NAMALWA (cell line): ENCODE data around the gene WDFY3.

ENCODE experiments used
- DNase-seq: peaks from one replicate; pipeline ENCODE4 v3.0.0-alpha.2; 2015; ENCODE audit warnings: low spot score

WDFY3 gene

GRCh38 chr4:84966382-84967242 is at the start of gene WDFY3:
Gene WDFY3 (minus strand): TSS chr4:84966690. CDS start chr4:84860591, 106,099 bp downstream.
- DNase-seq: no peak

GRCh38 chr4:85005865-85006377 is 39.4 kb upstream of the WDFY3 start:
- DNase-seq: no peak

- no peak for DNase-seq
Observed at GRCh38 chr4:85000343-85000742, 33.9 kb upstream of the WDFY3 start.

GRCh38 chr4:84995386-84995785 is 28.9 kb upstream of the WDFY3 start:
- DNase-seq: no peak

- DNase-seq: peak; percentile 7
Observed at GRCh38 chr4:84994280-84994679, 27.8 kb upstream of the WDFY3 start.

- no peak for DNase-seq
Observed at GRCh38 chr4:84985952-84986351, 19.5 kb upstream of the WDFY3 start.

- DNase-seq: no peak
Observed at GRCh38 chr4:84977396-84977795, 10.9 kb upstream of the WDFY3 start.

GRCh38 chr4:84973856-84974255 is 7.4 kb upstream of the WDFY3 start:
- DNase-seq: no peak

GRCh38 chr4:84971319-84971932 is 4.9 kb upstream of the WDFY3 start:
- DNase-seq: peak; percentile 54

GRCh38 chr4:84968925-84969324 is 2.4 kb upstream of the WDFY3 start:
- DNase-seq: no peak

GRCh38 chr4:84967243-84967690 is 777 bp upstream of the WDFY3 start:
- DNase-seq: no peak

GRCh38 chr4:84965553-84966381 is 723 bp downstream of the WDFY3 start:
- DNase-seq: no peak

- no peak for DNase-seq
Observed at GRCh38 chr4:84964995-84965552, 1.4 kb downstream of the WDFY3 start.

- no peak for DNase-seq
Observed at GRCh38 chr4:84962102-84962501, 4.4 kb downstream of the WDFY3 start.

GRCh38 chr4:84958434-84958833 is 8.1 kb downstream of the WDFY3 start:
- DNase-seq: no peak

GRCh38 chr4:84957514-84958420 is 8.7 kb downstream of the WDFY3 start:
- DNase-seq: no peak

- no peak for DNase-seq
Observed at GRCh38 chr4:84956014-84956413, 10.5 kb downstream of the WDFY3 start.

- DNase-seq: no peak
Observed at GRCh38 chr4:84954982-84955567, 11.4 kb downstream of the WDFY3 start.

- DNase-seq: no peak
Observed at GRCh38 chr4:84952776-84953175, 13.7 kb downstream of the WDFY3 start.

- no peak for DNase-seq
Observed at GRCh38 chr4:84952004-84952403, 14.5 kb downstream of the WDFY3 start.

GRCh38 chr4:84948056-84948455 is 18.4 kb downstream of the WDFY3 start:
- DNase-seq: no peak
